Neuronal stem cell (in vitro differentiated cells): Measurements from ENCODE around the gene GET4.
A peak's percentile ranks its signal among the peaks of the same experiment; 100 is the strongest.

Source experiments
- DNase-seq: peaks from one replicate; pipeline ENCODE4 v3.0.0-alpha.2; 2013; ENCODE audit warnings: low spot score
- H2AFZ ChIP-seq: one replicate; pipeline ENCODE4 v1.6.1; 2013; ENCODE audit warnings: mild to moderate bottlenecking, low read length, inconsistent platforms
- H2AK5ac ChIP-seq: 2 replicates; pipeline ENCODE4 v1.6.1; 2013; ENCODE audit warnings: low read depth, mild to moderate bottlenecking, inconsistent platforms, low read length, moderate library complexity, mixed read lengths
- H2BK120ac ChIP-seq: 2 replicates; pipeline ENCODE4 v1.6.1; 2013; ENCODE audit warnings: low read depth, mild to moderate bottlenecking, inconsistent platforms, low read length, moderate library complexity, mixed read lengths
- H2BK12ac ChIP-seq: one replicate; pipeline ENCODE4 v1.6.1; 2013; ENCODE audit warnings: low read length, inconsistent platforms
- H2BK15ac ChIP-seq: 2 replicates; pipeline ENCODE4 v1.6.1; 2013; ENCODE audit warnings: mild to moderate bottlenecking, low read length, inconsistent platforms, mixed read lengths
- H2BK5ac ChIP-seq: one replicate; pipeline ENCODE4 v1.6.1; 2013; ENCODE audit warnings: inconsistent platforms, mild to moderate bottlenecking, low read length, moderate library complexity
- H3K14ac ChIP-seq: one replicate; pipeline ENCODE4 v1.6.1; 2013; ENCODE audit warnings: low read length, inconsistent platforms
- H3K18ac ChIP-seq: 2 replicates; pipeline ENCODE4 v1.6.1; 2013; ENCODE audit warnings: low read length, inconsistent platforms
- H3K23ac ChIP-seq: 2 replicates; pipeline ENCODE4 v1.6.1; 2013; ENCODE audit warnings: low read depth, mild to moderate bottlenecking, mixed read lengths, low read length, inconsistent platforms; ENCODE audit not compliant: poor library complexity
- H3K27ac ChIP-seq: replicated peaks from 3 replicates; pipeline ENCODE4 v1.5.1; 2013; ENCODE audit warnings: low read length, inconsistent platforms
- H3K27me3 ChIP-seq, 3 experiments: 2 replicates each; pipeline ENCODE4 v1.6.1; 2013; ENCODE audit warnings: low read length in 3 of 3, mild to moderate bottlenecking in 2 of 3, inconsistent platforms in 1 of 3, low read depth in 1 of 3, mixed read lengths in 1 of 3, moderate library complexity in 1 of 3; ENCODE audit not compliant: control insufficient read depth in 3 of 3, insufficient read depth in 3 of 3
- H3K36me3 ChIP-seq, 2 donors: replicated peaks in 1 of 2; 2 replicates each; pipeline ENCODE4 v1.6.1; 2013; ENCODE audit warnings: low read length in 2 of 2; ENCODE audit not compliant: control insufficient read depth in 2 of 2, insufficient read depth in 2 of 2
- H3K4ac ChIP-seq: 2 replicates; pipeline ENCODE4 v1.6.1; 2013; ENCODE audit warnings: inconsistent platforms, mild to moderate bottlenecking, low read length, moderate library complexity
- H3K4me1 ChIP-seq, 2 donors: 1 replicate in 1 of 2; 2 replicates in 1 of 2; pipeline ENCODE4 v1.6.1; 2013; ENCODE audit warnings: low read length in 2 of 2, low read depth in 1 of 2; ENCODE audit not compliant: control insufficient read depth in 2 of 2, insufficient read depth in 1 of 2
- H3K4me2 ChIP-seq: one replicate; pipeline ENCODE4 v1.6.1; 2013; ENCODE audit warnings: mild to moderate bottlenecking, low read length, inconsistent platforms; ENCODE audit not compliant: insufficient read depth, poor library complexity, severe bottlenecking
- H3K4me3 ChIP-seq, 2 donors: 2 replicates each; pipeline ENCODE4 v1.5.1; 2013; ENCODE audit warnings: low read length in 2 of 2, mild to moderate bottlenecking in 2 of 2, inconsistent platforms in 1 of 2, moderate library complexity in 1 of 2
- H3K79me1 ChIP-seq: one replicate; pipeline ENCODE4 v1.6.1; 2013; ENCODE audit warnings: low read depth, mild to moderate bottlenecking, inconsistent platforms, low read length, moderate library complexity
- H3K9ac ChIP-seq: one replicate; pipeline ENCODE4 v1.6.1; 2013; ENCODE audit warnings: mild to moderate bottlenecking, low read depth, low read length, inconsistent platforms; ENCODE audit not compliant: poor library complexity
- H3K9me3 ChIP-seq, 2 donors: replicated peaks in 1 of 2; 2 replicates each; pipeline versions ENCODE3 to v1.6.1; 2013; ENCODE audit warnings: low read length in 2 of 2, mild to moderate bottlenecking in 2 of 2, inconsistent platforms in 1 of 2, low read depth in 1 of 2, mixed read lengths in 1 of 2, moderate library complexity in 1 of 2; ENCODE audit not compliant: control insufficient read depth in 2 of 2, insufficient read depth in 1 of 2
- H4K8ac ChIP-seq: one replicate; pipeline ENCODE4 v1.6.1; 2013; ENCODE audit warnings: low read depth, mild to moderate bottlenecking, inconsistent platforms, low read length, moderate library complexity
- H4K91ac ChIP-seq: one replicate; pipeline ENCODE4 v1.6.1; 2013; ENCODE audit warnings: low read length, low read depth, mild to moderate bottlenecking, inconsistent platforms; ENCODE audit not compliant: poor library complexity
- WGBS, 2 donors: extraction: QIAGEN DNeasy Blood & Tissue Kit; methylation state at CpG; one replicate each; pipeline ENCODE4 v1.1.7; 2013; ENCODE audit warnings: missing lambda C conversion rate in 2 of 2, mixed read lengths in 1 of 2; ENCODE audit not compliant: insufficient read length in 2 of 2, insufficient replicate concordance in 1 of 2; ENCODE audit errors: extremely low coverage in 2 of 2; 5-methylcytosine and 5-hydroxymethylcytosine counted together

GET4 gene

DNA sequence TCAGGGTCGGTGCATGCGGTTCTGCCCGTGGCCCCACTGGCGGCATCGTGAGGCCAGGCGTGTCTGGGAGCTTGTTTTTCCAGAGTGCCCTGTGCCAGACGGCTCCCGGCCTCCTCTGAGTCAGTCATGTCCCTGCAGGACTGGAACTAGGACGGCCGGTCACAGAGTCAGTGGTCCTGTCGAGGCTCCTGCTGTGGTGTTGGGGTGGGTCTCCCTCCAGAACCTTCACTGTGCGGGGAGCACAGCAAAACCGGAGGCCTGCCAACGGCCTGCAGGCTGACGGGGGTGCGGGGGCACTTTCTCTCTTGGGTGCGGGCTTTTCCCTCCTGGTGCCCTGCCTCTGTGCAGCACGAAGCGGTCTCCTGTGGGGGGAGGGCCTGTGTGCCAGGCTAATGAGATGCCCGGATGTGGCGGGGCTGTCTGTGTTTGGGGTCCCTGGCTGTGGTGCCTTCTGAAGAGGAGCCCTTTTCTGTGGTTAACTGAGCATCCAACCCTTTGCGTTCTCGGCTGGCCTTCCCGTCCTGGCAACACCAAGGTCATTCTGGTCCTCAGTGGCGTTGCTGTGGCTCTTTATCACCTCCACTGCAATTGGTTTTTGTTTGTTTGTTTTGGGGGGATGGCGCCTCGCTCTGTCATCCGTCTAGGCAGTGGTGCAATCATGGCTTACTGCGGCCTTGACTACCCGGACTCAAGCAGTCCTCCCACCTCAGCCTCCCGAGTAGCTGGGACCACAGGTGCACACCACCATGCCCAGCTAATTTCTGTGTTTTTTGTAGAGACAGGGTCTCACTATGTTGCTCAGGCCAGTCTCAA, 8.0 kb downstream of the GET4 start:
- H3K14ac ChIP-seq: no peak overlapping the region
- peak overlapping the region; percentile 28 for H2BK120ac ChIP-seq
- no peak overlapping the region for H3K4me3 ChIP-seq
- peaks cover 0 to 1% of the 10 kb centered on the region in 2 donors for H3K9me3 ChIP-seq
- no peak overlapping the region for H3K27ac ChIP-seq
- no peak overlapping the region for H2AFZ ChIP-seq
- H3K27me3 ChIP-seq: peaks cover 0 to 9% (median 2%) of the 10 kb centered on the region in 3 experiments
- no peak overlapping the region for H3K9ac ChIP-seq
- H2BK12ac ChIP-seq: no peak overlapping the region
- H2BK15ac ChIP-seq: no peak overlapping the region
- no peak overlapping the region for H3K23ac ChIP-seq
- no peak overlapping the region for H4K91ac ChIP-seq
- H3K36me3 ChIP-seq: peaks cover 20 to 55% of the 10 kb centered on the region in 2 donors
- no peak overlapping the region for H2BK5ac ChIP-seq
- no peak for DNase-seq
- H4K8ac ChIP-seq: no peak overlapping the region
- H3K4me2 ChIP-seq: no peak overlapping the region
- H2AK5ac ChIP-seq: no peak overlapping the region
- WGBS, 2 donors: no CpG with 5 or more reads among the region's 31 CpGs
- H3K18ac ChIP-seq: no peak overlapping the region
- H3K4ac ChIP-seq: no peak overlapping the region
- H3K4me1 ChIP-seq: peaks cover 0 to 1% of the 10 kb centered on the region in 2 donors
- H3K79me1 ChIP-seq: peaks cover 54% of the 10 kb centered on the region

- no peak overlapping the region for H3K27ac ChIP-seq
- peak overlapping the region; percentile 82 for H3K14ac ChIP-seq
- no peak overlapping the region for H2BK15ac ChIP-seq
- H3K4ac ChIP-seq: peak overlapping the region; percentile 23
- H3K9ac ChIP-seq: no peak overlapping the region
- WGBS, 2 donors: no CpG with 5 or more reads among the region's 25 CpGs
- H4K8ac ChIP-seq: no peak overlapping the region
- no peak overlapping the region for H2BK12ac ChIP-seq
- peaks cover 0 to 1% of the 10 kb centered on the region in 2 donors for H3K4me1 ChIP-seq
- H3K36me3 ChIP-seq: peaks cover 21 to 50% of the 10 kb centered on the region in 2 donors
- DNase-seq: no peak
- H3K18ac ChIP-seq: no peak overlapping the region
- no peak overlapping the region for H2AK5ac ChIP-seq
- no peak overlapping the region for H2AFZ ChIP-seq
- peak overlapping the region; percentile 53 for H2BK5ac ChIP-seq
- H3K4me3 ChIP-seq: peak overlapping the region in 1 of 2 donors; percentile 28
- peaks cover 0 to 1% of the 10 kb centered on the region in 2 donors for H3K9me3 ChIP-seq
- H3K27me3 ChIP-seq: peaks cover 0 to 10% (median 3%) of the 10 kb centered on the region in 3 experiments
- no peak overlapping the region for H3K4me2 ChIP-seq
- H3K79me1 ChIP-seq: peaks cover 54% of the 10 kb centered on the region
- H4K91ac ChIP-seq: no peak overlapping the region
- H2BK120ac ChIP-seq: no peak overlapping the region
- peak overlapping the region; percentile 80 for H3K23ac ChIP-seq
Observed at GRCh38 chr7:885261-885892, 9.0 kb downstream of the GET4 start.

DNA sequence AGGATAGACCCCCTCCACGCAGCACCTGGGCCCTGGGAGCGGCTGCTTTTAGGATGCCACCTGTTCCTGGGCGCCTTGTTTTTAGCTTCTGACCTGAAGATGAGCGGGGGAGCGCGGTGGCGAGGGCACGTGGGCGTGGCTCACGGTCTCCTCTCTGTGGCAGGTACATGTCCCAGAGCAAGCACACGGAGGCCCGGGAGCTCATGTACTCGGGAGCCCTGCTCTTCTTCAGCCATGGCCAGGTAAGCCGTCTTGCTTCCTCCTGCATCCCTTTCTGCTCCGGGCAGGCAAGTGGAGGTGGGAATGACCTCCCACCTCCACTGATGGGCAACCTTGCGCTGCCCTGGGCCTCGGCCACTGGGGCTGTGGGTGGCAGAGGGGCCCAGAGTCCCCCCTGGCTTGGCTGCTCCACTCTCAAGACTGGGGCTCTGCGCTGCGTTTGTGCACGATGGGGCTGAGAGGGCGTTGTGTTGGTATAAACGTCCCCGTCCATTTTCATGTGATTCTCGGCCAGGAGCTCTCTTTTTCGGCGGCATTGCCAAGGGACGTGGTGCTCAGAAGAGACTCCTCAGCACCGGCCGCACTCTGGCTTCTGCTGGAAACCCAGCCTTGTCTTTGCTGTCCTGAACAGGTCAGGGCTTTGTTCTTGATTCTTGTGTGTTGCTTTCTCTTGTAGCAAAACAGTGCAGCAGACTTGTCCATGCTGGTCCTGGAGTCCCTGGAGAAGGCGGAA, 9.7 kb downstream of the GET4 start:
- DNase-seq: no peak
- Histone ChIP-seq H4K8ac (no peak overlapping the region), H2AFZ (no peak overlapping the region), H3K36me3 (peaks cover 27 to 56% of the 10 kb centered on the region in 2 donors), H3K79me1 (peaks cover 53% of the 10 kb centered on the region), H4K91ac (no peak overlapping the region), H3K4me1 (peaks cover 0 to 1% of the 10 kb centered on the region in 2 donors), H3K27ac (no peak overlapping the region), H3K9ac (no peak overlapping the region), H3K18ac (no peak overlapping the region), H3K27me3 (peaks cover 0 to 10% (median 3%) of the 10 kb centered on the region in 3 experiments), H2AK5ac (no peak overlapping the region), H3K9me3 (peaks cover 0 to 1% of the 10 kb centered on the region in 2 donors), H3K4me3 (no peak overlapping the region), H2BK15ac (no peak overlapping the region), H2BK12ac (no peak overlapping the region), H3K4ac (no peak overlapping the region), H2BK5ac (no peak overlapping the region), H3K4me2 (no peak overlapping the region), H3K14ac (no peak overlapping the region), H3K23ac (peak overlapping the region; percentile 80), H2BK120ac (no peak overlapping the region)
- no CpG with 5 or more reads among the region's 30 CpGs for WGBS, 2 donors
